OCI-LY7 (cell line): ENCODE measurements around the gene LDHB.

Source experiments
- EZH2phosphoT487 ChIP-seq: fragments of 200-600 bp; sonication (generic); IDR thresholded peaks from 2 replicates; pipeline ENCODE4 v1.6.1; 2018; ENCODE audit warnings: low read depth, borderline replicate concordance, mild to moderate bottlenecking, mixed run types, antibody characterized with exemption, low read length, moderate library complexity, mixed read lengths
- TF ChIP-seq, protein P1 (sequence below): fragments of 200-600 bp; sonication (generic); conservative IDR thresholded peaks from 2 replicates; pipeline ENCODE4 v1.5.1; 2014; ENCODE audit warnings: mild to moderate bottlenecking, antibody characterized with exemption, low read length, moderate library complexity, mixed read lengths

DNA sequence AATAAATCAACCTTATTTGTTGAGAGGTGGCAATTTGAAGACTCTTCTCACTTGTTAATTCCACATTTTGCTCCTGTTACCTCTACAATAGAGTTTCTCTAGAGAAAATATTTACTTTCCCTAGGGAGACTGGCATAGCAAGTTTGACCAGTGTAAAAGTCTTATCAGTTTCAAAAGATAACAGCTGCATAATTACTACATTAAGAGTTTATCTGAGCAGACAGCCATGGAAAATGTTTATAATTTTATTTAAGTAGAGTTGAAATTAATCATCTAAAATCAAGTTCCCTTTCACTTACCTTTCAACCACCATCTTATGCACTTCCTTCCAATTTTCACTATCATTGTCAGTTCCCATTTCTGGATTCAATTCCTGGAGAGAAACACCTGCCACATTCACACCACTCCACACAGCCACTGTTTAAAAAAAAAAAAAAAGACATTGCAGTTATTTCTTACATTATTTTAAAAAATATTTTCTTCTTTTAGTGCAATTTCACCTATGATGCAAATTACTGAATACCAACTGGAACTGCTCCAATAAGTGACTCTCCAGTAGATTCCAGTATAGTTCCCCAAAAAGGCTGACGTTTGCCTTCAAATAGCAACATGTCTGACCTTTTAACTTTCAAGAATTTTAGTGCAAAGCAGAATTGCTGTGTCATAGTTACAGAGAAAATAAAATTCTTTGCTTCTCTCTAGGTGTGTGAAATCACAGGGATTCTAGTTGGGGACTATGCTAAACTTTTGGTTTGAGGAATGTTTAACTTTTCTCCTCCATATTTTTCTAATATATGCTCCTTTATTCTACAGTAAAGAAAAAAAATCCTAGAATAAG, 19.4 kb downstream of the LDHB start:
- TF ChIP-seq, protein P1, sequence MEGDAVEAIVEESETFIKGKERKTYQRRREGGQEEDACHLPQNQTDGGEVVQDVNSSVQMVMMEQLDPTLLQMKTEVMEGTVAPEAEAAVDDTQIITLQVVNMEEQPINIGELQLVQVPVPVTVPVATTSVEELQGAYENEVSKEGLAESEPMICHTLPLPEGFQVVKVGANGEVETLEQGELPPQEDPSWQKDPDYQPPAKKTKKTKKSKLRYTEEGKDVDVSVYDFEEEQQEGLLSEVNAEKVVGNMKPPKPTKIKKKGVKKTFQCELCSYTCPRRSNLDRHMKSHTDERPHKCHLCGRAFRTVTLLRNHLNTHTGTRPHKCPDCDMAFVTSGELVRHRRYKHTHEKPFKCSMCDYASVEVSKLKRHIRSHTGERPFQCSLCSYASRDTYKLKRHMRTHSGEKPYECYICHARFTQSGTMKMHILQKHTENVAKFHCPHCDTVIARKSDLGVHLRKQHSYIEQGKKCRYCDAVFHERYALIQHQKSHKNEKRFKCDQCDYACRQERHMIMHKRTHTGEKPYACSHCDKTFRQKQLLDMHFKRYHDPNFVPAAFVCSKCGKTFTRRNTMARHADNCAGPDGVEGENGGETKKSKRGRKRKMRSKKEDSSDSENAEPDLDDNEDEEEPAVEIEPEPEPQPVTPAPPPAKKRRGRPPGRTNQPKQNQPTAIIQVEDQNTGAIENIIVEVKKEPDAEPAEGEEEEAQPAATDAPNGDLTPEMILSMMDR = 0 out of 2 replicates have a peak, but pooled peaks have one; percentile 11
- no peak for TF ChIP-seq EZH2phosphoT487
